Liver (tissue), 3 donors: ENCODE data around the gene C4orf54.

ENCODE experiments used
- CTCF ChIP-seq: fragments of 150-350 bp; IDR thresholded peaks from 2 replicates; pipeline ENCODE4 v1.5.1; 2017; ENCODE audit warnings: improper control_type of control experiment, low read depth, low read length; ENCODE audit not compliant: missing input control
- TAF1 ChIP-seq: conservative IDR thresholded peaks from 2 replicates; pipeline ENCODE4 v1.6.1; 2016; ENCODE audit warnings: antibody characterized with exemption, mild to moderate bottlenecking
- donor health status: healthy.
- donor health status: healthy.

GRCh38 chr4:99617374-99617773 lies 40.3 kb downstream of the C4orf54 start:
- TF ChIP-seq TAF1 (no peak), CTCF (no peak)
